Smooth muscle cell (in vitro differentiated cells): ENCODE results near the gene ROCK2. TPM values are rescaled to one million over a fixed set of nuclear protein-coding genes. Genes with fewer than 3 reads are reported as not detected.
A peak's percentile ranks its signal among the peaks of the same experiment; 100 is the strongest.

Source experiments
- DNase-seq: peaks from one replicate; lab custom pipeline; 2025; ENCODE audit not compliant: unreplicated experiment; lab: John Stamatoyannopoulos, UW
- H2AFZ ChIP-seq: fragments of 200-600 bp; sonication (generic); 2 replicates; pipeline ENCODE4 v1.6.0; 2016; ENCODE audit warnings: antibody characterized with exemption, low read depth, mild to moderate bottlenecking
- H3F3A ChIP-seq: fragments of 200-600 bp; sonication (generic); 2 replicates; pipeline ENCODE4 v1.6.0; 2017; ENCODE audit warnings: antibody characterized with exemption, low read depth
- H3K27ac ChIP-seq: fragments of 200-600 bp; sonication (generic); 2 replicates; pipeline ENCODE4 v1.5.1; 2016; ENCODE audit warnings: low read depth, mild to moderate bottlenecking
- H3K27me3 ChIP-seq: fragments of 200-600 bp; sonication (generic); 2 replicates; pipeline ENCODE4 v1.6.1; 2016; ENCODE audit warnings: low read depth, mild to moderate bottlenecking
- H3K36me3 ChIP-seq: fragments of 200-600 bp; sonication (generic); 2 replicates; pipeline ENCODE4 v1.5.1; 2016; ENCODE audit warnings: low read depth
- H3K4me1 ChIP-seq: fragments of 200-600 bp; sonication (generic); 2 replicates; pipeline ENCODE4 v1.5.1; 2016; ENCODE audit warnings: low read depth
- H3K4me2 ChIP-seq: fragments of 200-600 bp; sonication (generic); 2 replicates; pipeline ENCODE4 v1.6.0; 2016; ENCODE audit warnings: mild to moderate bottlenecking
- H3K4me3 ChIP-seq: fragments of 200-600 bp; sonication (generic); 2 replicates; pipeline ENCODE4 v1.5.1; 2016; ENCODE audit warnings: mild to moderate bottlenecking
- H3K79me2 ChIP-seq: fragments of 200-600 bp; sonication (generic); 2 replicates; pipeline ENCODE4 v1.6.0; 2016; ENCODE audit warnings: low read depth, mild to moderate bottlenecking
- H3K9ac ChIP-seq: fragments of 200-600 bp; sonication (generic); 2 replicates; pipeline ENCODE4 v1.6.0; 2016; ENCODE audit warnings: low read depth
- H3K9me3 ChIP-seq: fragments of 200-600 bp; sonication (generic); replicated peaks from 2 replicates; pipeline ENCODE4 v1.5.1; 2016; ENCODE audit warnings: low read depth
- H4K20me1 ChIP-seq: fragments of 200-600 bp; sonication (generic); 2 replicates; pipeline ENCODE4 v1.6.0; 2016; ENCODE audit warnings: low read depth
- CTCF ChIP-seq: fragments of 200-600 bp; sonication (generic); IDR thresholded peaks from 2 replicates; pipeline ENCODE4 v1.5.1; 2017; ENCODE audit warnings: borderline replicate concordance, mild to moderate bottlenecking, antibody characterized with exemption; ENCODE audit not compliant: insufficient read depth, poor library complexity, severe bottlenecking
- WGBS: methylation state at CpG from one replicate; pipeline ENCODE4 v1.1.7; 2016; ENCODE audit warnings: low lambda C conversion rate; 5-methylcytosine and 5-hydroxymethylcytosine counted together
- polyA plus RNA-seq: library from polyadenylated mRNA; unstranded; fragments of >200 nt; fragmentation: Nextera tagmentation; extraction: Ambion mirVana; gene quantifications from 2 replicates; pipeline ENCODE4 v1.2.1, GENCODE V29; 2016
- total RNA-seq: library from RNA; depleted of rRNA; stranded (reverse); fragments of >200 nt; gene quantifications from 2 replicates; pipeline ENCODE4 v1.2.3, GENCODE V29; 2014

The ROCK2 gene
- total and polyA plus RNA-seq, 2 experiments from 2014 or later = 27.2 to 45.5 TPM

- Histone ChIP-seq H3K79me2 (no peaks in the 10 kb centered on the region), H3K4me3 (no peak overlapping the region), H3K4me2 (peak overlapping the region; percentile 80), H4K20me1 (no peaks in the 10 kb centered on the region), H3K36me3 (no peaks in the 10 kb centered on the region), H3K27ac (peak overlapping the region; percentile 93), H3K9ac (peak overlapping the region; percentile 67), H2AFZ (peak overlapping the region; percentile 39), H3K27me3 (no peaks in the 10 kb centered on the region), H3K9me3 (no peaks in the 10 kb centered on the region), H3K4me1 (peaks cover 7% of the 10 kb centered on the region), H3F3A (no peaks in the 10 kb centered on the region)
- DNase-seq = no peak
- TF ChIP-seq CTCF = no peak
- 70% methylated on average over 15 of the region's 15 CpGs for WGBS
Measured at GRCh38 chr2:11375025-11375688, 30.7 kb upstream of the ROCK2 start.

DNA sequence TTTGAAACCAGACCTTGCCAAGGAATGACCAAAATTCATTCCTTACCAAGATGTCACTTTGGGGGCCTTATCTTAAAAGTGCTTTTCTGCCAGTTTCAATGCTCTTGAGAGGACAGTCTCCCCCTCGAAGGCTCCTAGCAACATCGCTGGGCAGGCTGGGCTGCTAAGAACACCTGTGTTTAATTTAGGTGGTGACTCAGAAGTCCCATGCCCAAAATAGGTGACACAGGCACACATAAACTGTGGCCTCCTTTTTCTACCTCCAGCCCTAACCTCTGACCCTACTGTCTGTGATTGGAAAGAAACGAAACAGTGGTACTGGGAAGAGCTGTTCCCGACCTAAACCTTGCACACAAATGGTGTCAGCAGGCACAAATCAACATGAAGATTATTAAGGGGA, 28.7 kb upstream of the ROCK2 start:
- WGBS = 75% methylated on average over 4 of the region's 4 CpGs
- Histone ChIP-seq H3K9ac (no peak overlapping the region), H3K4me2 (peak overlapping the region; percentile 80), H2AFZ (no peak overlapping the region), H3K79me2 (no peaks in the 10 kb centered on the region), H4K20me1 (no peaks in the 10 kb centered on the region), H3K27me3 (no peaks in the 10 kb centered on the region), H3F3A (no peaks in the 10 kb centered on the region), H3K27ac (peak overlapping the region; percentile 93), H3K4me3 (no peak overlapping the region), H3K36me3 (no peaks in the 10 kb centered on the region), H3K4me1 (peaks cover 7% of the 10 kb centered on the region), H3K9me3 (no peaks in the 10 kb centered on the region)
- no peak for TF ChIP-seq CTCF
- DNase-seq = no peak

- Histone ChIP-seq H3K9me3 (no peaks in the 10 kb centered on the region), H3F3A (no peaks in the 10 kb centered on the region), H4K20me1 (no peaks in the 10 kb centered on the region), H3K79me2 (no peaks in the 10 kb centered on the region), H3K4me1 (peaks cover 7% of the 10 kb centered on the region), H3K36me3 (no peaks in the 10 kb centered on the region), H3K4me2 (no peak overlapping the region), H3K9ac (no peak overlapping the region), H3K4me3 (no peak overlapping the region), H2AFZ (no peak overlapping the region), H3K27me3 (no peaks in the 10 kb centered on the region), H3K27ac (no peak overlapping the region)
- no peak for TF ChIP-seq CTCF
- WGBS = 93% methylated on average over 17 of the region's 17 CpGs
- DNase-seq = no peak
Measured at GRCh38 chr2:11371092-11371937, 26.9 kb upstream of the ROCK2 start.
